HG03432 (cell line): Measurements from ENCODE around the gene TRIM32.
A peak's percentile ranks its signal among the peaks of the same experiment; 100 is the strongest.
"Not testable (repeated sequence)": the region's sequence is repeated elsewhere in the genome, so short reads cannot be mapped to it uniquely, and the experiment has no call there.

ENCODE experiments used
- ATAC-seq: cut with Tn5 transposase; IDR thresholded peaks from one replicate; pipeline ENCODE4 v1.9.1; 2021; ENCODE audit warnings: mild to moderate bottlenecking, moderate library complexity; ENCODE audit not compliant: unreplicated experiment

The TRIM32 gene

DNA sequence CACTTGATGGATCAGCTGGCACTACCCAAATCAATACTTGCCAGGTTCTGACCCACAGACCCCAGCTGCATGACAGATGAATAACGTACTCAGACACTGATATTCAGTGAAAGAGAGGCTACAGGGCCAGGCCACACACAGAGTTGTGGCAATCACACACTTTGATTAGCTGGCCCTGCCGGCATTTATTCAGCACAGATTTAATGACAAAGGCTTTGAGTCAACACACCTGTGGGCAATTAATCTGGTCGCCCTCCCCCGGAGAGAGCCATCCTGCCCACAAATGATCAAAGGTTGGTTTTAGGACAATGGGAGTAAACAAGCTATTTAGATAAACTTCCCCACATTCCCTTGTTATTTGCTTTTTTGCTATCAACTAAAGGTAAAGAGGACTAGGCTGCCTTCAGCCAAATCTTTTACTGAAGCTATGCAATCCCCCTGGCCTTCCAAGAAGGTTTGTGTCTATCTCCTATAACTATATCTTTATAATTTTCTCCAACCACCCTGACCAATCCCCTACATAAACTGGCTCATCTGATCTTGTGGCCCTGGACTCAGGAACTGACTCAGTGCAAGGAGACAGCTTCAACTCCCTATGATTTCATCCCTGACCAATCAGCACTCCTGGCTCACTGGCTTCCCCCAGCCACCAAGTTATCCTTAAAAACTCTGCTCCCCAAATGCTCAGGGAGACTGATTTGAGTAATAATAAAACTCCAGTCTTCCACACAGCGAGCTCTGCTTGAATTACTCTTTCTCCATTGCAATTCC is 12.7 kb upstream of the TRIM32 start:
- no peak for ATAC-seq

DNA sequence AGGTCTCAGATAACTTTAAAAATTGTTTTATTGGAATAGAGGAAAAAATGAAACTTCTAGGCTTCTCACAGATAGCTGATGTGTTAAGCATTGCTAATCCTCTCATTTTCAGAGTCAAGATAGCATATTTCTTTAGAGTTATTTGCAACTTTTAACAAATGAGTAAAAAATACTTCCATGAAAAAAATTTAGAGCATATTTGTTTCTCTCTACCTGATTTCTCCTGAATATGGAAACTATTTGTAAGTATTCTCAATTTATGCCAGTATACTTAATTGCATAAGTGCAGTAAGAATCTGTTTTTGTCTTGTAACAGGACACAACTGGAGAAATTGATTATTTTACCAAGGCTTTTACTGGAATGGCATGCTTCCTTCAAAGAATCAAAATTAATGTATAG is 3.6 kb upstream of the TRIM32 start:
- no peak for ATAC-seq

DNA sequence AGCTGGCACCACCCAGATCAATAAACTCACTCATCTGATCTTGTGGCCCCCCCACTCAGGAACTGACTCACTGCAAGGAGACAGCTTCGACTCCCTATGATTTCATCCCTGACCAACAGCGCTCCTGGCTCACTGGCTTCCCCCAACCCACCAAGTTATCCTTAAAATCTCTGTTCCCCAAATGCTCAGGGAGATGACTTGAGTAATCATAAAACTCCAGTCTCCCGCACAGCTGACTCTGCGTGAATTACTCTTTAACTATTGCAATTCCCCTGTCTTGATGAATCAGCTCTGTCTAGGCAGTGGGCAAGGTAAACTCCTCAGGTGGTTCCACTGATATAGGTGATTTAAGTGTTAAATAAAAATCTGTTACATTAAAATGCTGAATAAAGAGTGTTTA is 1.9 kb upstream of the TRIM32 start:
- no peak for ATAC-seq

DNA sequence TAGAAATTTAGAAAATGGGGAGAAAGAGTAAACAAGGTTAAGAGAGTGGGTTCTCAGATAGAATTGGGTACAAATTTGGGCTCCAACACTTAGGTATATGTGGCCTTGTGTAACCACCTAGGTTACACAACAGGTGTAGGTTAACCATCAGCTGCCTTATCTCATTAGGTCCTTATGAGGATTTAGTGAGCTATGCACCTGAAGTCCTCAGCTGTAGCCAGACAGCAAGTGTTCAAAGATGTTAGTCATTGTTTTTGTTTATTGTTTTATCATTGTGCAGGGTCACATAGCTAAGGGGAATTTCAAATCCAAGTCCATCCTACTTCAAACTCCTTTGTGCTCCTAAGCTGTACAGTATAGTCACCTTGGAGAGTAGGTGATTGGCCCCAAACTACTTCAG is 970 bp upstream of the TRIM32 start:
- ATAC-seq, result no peak

DNA sequence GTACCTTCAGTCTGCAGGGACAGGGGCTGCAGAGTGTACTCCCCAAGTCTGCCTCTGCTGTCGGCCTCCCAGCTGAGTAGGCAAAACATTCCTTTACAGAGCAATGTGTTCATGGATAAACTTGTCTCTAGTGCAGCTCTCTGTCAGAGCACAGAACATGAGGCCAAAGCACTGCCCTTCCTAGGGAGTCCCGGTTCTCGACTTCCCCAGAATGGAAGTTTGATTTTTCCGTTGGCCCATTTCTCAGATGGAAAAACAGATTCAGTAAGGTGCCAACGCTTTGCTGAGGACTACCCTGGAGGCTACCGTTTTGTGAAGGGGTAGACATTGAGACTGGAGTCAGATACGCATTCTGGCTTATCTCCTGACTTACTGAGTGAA is 422 bp upstream of the TRIM32 start:
- ATAC-seq, result peak; percentile 48

DNA sequence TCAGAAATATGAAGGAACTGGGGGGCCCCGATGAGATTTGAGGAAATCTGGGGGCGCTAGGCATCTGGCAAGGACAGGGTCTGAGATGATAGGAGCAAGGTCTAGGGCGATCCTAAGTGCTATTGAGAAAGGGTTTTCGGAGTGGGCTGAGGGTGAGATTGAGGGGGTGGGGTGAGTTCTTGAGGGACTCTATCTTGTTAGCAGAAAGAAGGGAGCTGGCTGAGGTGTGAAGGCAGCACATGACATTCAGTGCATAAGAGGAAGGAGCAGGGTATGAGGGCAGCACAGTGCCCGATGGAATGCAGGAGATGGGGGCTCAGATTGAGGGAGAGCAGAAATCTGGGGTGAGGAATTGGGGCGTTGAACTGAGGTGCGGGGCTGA is 640 bp downstream of the TRIM32 start:
- peak; percentile 1 for ATAC-seq

DNA sequence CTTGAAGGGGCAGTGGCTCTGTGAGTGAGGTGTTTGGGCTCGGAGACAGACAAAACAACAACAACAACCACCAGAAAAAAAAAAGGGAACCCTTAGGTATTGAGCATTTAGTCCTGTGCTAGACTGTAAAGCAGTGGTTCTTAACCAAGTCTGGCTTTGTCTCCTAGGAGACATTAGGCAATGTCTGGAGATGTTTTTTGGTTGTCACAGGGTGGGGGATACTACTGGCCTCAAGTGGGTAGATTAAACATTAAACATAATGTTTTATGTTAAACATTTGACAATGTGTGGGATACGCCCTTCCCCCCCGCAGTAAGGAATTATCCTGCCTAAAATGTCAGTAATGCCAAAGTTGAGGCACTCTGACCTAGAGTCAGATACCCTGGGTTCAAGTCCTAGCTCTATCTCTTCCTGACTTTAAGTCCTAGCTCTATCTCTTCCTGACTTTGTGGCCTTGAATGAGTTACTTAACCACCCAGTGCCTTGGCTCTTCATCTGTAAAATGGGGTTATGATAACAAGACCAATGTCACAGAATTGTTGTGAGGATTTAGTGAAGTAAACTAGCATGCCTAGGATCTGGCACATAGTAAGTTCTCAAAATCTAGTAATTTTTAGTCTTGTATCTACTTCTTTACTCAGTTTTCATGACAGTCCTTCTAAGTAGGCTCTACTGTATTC is 1.8 kb downstream of the TRIM32 start:
- ATAC-seq, result no peak

DNA sequence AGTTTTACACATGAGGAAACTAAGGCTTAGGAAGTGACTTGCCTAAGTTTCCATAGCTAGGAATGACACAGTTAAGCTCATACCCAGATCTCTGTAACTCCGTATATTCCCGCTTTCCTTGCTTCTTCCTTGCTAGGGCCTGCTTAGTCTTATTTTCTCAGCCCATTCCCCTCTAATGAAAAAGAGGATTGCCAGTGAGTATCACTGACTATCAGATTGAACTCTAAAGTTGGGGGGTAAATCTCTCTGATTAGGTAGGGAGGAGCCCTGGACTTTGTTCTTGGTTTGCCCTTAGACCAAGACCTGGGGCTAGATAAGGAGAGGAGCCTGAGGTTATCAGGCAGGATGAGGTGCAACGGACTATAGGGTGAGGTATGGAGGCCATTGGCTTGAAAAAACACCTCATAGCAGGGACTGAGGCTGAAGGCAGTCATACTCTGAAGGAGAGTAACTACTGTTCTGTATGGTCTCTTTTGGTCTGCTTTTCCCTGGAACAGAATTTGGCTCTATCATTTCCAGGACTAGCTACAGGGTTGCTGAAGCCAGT is 2.5 kb downstream of the TRIM32 start:
- ATAC-seq, result no peak

DNA sequence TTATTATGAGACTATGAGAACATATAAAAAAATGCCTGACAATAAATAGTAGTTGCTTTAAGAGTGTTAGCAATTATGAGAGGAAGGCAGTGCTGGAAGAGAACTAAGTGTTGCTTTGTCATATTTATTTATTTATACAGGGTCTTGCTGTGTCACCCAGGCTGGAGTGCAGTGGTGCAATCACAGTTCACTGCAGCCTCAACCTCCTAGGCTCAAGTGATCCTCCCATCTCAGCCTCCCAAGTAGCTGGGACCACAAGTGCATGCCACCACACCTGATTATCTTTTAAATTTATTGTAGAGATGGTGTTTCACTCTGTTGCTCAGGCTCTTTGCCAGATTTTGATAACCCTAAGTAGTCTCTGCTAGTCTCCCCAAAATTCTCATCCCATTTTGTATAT is 3.7 kb downstream of the TRIM32 start:
- ATAC-seq, result not testable (repeated sequence)

DNA sequence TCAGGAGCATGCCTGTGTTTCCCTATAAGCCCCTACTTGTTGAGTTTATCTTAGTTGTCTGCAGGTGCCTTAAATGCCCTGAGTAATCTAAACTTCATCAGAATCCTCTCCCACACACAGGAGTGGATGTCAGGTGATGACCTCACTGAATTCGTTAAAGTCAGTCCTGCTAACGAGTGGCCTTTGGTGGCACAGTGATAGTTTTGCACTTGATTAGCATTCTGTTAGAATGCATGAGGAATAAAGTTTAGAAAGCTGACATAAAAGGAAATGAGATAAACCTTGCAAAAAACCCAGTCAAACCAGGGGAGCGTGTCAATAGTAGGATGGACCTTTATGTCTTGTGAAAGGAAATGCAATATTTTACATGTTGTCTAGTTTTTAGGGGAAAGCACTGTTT is 4.5 kb downstream of the TRIM32 start:
- no peak for ATAC-seq

DNA sequence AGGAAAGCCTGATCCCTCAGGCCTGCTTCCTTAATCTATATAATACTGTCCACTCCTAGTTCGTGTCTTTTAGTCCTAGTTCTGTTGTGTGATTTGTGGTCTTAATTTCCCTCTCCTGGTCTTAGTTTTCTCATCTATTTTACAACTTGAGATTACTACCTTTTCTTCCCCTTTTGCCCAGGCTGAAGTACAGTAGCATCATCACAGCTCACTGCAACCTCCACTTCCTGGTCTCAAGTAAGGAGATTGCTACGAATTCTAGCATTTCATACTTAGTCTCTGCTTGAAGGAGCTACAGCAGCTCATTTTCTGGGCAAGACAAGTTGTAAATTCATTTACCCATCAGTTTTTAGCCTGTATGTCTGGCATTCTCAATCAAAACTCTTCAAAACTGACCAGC is 5.5 kb downstream of the TRIM32 start:
- no peak for ATAC-seq

DNA sequence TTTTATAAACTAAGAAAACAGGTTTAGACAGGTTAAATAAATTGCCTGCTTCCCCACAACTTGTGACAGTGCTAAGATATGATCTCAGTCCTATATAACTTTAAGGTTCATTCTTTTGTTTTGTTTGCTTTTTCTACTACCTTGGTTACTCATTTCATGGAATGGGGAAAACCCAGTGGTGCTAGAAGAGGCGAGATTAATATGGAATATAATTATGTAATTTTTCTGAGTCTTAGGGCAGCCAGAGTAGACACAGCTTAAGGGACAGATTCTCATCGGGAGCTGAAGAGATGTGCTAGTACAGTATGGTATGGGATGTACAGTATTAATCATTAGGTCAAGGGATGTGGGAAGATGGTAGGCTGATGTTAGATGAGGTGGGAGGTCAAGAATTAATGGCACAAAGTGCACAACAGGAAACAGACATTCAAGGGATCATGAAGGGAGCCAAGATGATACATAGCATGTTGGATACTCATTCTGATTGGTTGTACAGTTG is 6.2 kb downstream of the TRIM32 start:
- ATAC-seq, result no peak

DNA sequence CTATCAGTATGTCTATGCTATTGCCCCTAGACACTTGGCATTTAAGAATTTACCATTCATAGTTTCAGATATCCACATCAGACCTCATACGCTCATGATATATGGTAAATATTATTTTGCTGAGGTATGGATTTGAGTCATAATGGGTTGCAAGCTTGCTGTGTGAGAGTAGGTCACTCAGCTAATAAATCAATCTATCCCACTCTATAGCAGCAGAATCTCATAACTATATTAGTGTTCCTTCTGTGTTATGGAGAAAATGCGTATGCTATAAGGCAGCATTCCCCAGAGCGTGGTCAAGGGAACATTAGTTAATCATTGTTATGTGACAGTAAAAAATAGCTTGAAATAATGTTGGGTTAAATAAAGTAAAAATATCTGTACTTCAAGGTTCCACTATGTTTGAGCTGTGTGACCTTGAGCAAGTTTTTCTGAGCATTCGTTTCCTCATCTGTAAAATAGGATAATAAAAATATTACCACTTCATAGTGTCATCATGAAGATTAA is 7.7 kb downstream of the TRIM32 start:
- no peak for ATAC-seq

DNA sequence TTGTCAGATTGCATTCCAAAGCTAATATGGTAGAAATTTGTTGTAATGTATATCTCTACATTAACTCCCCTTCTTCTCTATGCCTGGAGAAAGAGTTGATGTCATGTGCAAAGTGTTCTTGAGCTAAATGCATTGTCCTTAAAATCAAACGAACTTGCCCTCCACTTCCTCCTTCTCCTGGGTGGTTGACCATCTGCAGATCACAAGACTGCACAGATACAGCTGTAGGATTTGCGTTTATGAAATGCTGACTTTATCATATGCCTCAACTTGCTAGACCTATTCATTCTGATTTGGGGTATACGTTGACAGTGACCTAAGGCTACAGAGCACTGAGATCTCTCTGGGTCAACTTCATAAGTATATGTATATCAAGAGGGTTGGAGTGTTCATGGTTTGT is 8.3 kb downstream of the TRIM32 start:
- ATAC-seq, result no peak

DNA sequence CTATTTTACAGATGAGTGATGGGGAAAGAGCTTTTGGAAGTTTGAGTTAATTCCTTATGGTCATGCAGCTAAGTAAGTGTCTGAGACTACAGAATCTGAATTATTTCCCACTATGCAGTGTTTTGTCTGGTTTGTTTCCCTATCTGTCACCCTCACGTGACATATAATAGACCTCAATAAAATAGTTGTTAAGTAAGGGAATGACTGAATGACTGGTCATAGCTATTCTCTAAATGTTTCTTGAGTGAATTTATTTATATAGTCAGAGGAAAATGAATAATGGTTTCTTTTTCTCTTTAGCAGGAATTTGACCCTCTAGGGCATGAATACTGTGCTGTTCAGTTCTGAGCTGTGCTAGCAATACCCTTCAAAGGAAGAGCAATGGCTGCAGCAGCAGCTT is 10.3 kb downstream of the TRIM32 start:
- no peak for ATAC-seq

DNA sequence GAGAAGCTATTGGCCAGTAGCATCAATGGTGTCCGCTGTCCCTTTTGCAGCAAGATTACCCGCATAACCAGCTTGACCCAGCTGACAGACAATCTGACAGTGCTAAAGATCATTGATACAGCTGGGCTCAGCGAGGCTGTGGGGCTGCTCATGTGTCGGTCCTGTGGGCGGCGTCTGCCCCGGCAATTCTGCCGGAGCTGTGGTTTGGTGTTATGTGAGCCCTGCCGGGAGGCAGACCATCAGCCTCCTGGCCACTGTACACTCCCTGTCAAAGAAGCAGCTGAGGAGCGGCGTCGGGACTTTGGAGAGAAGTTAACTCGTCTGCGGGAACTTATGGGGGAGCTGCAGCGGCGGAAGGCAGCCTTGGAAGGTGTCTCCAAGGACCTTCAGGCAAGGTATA is 10.8 kb downstream of the TRIM32 start:
- no peak for ATAC-seq

DNA sequence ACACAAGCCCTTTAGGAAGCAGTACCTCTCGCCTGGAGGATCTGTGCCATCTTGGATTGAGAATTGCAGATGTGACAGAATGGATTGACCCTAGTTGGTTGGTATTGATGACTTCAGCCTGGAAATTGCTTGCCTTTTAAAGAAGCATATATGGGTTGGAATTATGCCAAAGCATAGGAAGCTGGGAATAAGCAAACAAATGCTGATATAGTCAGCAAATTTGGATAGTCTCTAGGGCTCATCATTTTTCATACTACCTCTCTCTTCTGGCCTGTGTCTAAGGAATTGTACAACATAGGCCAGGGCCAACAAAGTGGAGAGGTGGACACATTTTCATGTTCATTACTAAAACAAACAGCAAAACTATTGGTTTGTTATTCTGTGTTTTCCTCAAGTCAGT is 13.2 kb downstream of the TRIM32 start:
- ATAC-seq, result no peak

DNA sequence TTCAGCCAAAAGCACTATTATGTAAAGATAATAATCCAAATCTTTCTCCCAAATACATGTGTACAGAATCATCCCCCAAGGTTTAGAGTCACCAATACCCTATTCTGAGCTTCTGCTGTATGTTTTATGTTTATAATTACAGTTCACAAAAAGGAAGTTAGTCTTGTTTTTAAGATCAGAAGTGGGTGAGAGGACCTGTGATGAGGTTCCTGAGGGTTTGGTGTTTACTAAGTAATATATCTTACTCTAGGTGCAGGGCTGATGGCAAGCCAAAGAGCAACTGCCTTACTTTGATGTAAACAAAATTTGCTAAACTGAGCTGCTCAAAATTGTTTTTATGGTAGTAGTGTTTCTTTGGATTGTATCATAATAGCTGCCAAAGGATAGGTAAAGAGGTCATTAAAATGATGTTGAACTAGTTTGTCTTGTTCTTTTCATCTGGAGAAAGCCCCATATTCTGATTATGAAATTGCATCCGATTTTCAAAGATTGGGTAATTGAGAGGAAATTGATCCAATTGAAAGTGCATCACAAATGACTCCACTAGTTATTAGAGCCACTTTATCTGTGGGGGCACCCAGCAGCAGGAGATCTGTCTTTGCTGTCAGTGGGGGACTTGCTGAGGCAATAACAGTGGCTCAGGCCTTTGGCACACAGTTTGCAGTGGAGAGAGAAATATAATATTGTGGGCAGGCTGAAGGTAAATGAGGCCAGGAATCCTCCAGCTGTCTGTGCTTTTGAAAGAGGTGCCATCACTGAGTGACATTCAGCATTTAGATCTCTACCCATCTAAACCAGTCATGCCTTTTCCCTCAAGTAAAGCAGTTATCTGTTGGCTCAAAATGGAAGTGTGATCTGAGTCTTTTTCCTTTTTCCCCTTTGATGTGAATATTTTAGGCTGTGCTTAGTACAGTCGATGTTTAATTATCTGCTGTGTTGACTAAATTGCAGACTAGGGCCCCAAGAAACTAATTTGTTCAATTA is 14.1 kb downstream of the TRIM32 start:
- no peak for ATAC-seq

DNA sequence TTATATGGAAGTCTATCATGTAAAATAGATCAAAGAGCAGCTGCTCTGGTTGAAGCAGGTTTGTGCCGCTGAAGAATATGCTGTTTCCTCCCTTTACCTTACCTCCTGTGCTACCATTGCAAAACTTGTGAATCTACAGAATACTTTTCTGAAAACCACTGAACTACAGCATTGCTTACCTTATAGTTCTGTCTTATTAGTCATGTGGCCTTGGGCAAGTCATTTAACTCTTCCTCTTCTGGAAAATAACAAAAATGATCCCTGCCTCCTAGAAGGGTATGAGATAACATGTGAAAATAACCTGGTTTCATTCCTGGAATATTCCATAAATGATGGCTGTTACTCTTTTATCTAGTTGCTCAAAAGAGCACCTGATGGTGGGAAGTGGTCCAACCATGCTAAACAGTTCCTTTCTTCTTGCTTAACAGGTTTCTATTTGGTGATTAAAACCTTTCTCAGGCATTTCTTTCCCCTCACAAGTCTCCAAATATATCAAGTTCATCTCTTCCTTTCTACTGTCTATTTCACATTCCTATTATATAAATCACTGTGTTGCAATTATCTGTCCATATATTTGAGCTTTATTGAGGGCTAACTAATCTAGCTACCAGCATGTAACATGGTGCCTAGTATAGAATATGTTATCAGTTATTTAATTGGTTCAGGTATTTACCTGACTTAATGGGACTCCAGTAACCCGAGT is 15.0 kb downstream of the TRIM32 start:
- ATAC-seq, result no peak

DNA sequence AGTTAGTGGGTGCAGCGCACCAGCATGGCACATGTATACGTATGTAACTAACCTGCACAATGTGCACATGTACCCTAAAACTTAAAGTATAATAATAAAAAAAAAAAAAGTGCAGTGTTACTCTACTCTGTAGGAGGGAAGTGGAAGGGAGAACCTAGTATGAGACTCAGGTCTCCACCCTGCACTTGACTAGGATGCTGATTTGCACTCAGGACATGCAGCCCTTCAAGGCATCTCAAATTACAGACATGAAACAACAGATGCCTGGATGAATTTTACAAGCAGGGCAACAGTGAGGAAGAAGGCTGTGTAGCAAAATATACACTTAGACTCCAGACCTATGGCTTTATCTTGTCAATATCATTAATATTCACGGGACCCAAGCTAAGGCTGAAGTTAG is 16.5 kb downstream of the TRIM32 start:
- no peak for ATAC-seq
